Activated CD8-positive, alpha-beta T cell treated with anti-CD3 and anti-CD28 coated beads for 36 hours (primary cell): ENCODE measurements around the gene CREB3L1. TPM values are rescaled to one million over a fixed set of nuclear protein-coding genes. Genes with fewer than 3 reads are reported as not detected.

ENCODE experiments used
- ATAC-seq: fragments of 200-7000 bp; cut with Tn5 transposase; one replicate; pipeline ENCODE4 v1.10.0; 2021; ENCODE audit warnings: mild to moderate bottlenecking, moderate library complexity
- CTCF ChIA-PET: fragments of 350-600 bp; sonication (Branson Sonifier 250); formaldehyde crosslinking; loops from one replicate; lab custom pipeline; 2021; ENCODE audit warnings: antibody characterized with exemption; lab: Charles Lee
- POLR2A ChIA-PET: fragments of 350-600 bp; sonication (Branson Sonifier 250); formaldehyde crosslinking; loops from one replicate; lab custom pipeline; 2021; ENCODE audit warnings: antibody characterized with exemption; lab: Charles Lee
- DNase-seq: peaks from one replicate; pipeline ENCODE4 v3.0.0-alpha.2; 2020
- H3K27ac Mint-ChIP-seq: one replicate; pipeline ENCODE4 v1.8.0; 2021; ENCODE audit warnings: mild to moderate bottlenecking, mixed read lengths
- H3K27me3 Mint-ChIP-seq: one replicate; pipeline ENCODE4 v1.8.0; 2021; ENCODE audit warnings: mixed read lengths
- H3K36me3 Mint-ChIP-seq: one replicate; pipeline ENCODE4 v1.8.0; 2021; ENCODE audit warnings: low read depth, mixed read lengths
- H3K4me1 Mint-ChIP-seq: one replicate; pipeline ENCODE4 v1.8.0; 2021; ENCODE audit warnings: low read depth, mixed read lengths
- H3K4me3 Mint-ChIP-seq: one replicate; pipeline ENCODE4 v1.8.0; 2021; ENCODE audit warnings: mild to moderate bottlenecking, moderate library complexity, mixed read lengths
- H3K9me3 Mint-ChIP-seq: one replicate; pipeline ENCODE4 v1.8.0; 2021; ENCODE audit warnings: mixed read lengths
- intact Hi-C: fragments of 100-400 bp; cut with micrococcal nuclease; formaldehyde crosslinking; loops from one replicate; pipeline ENCODE4 v1.10.0; 2022
- total RNA-seq, 2 experiments: library from RNA; stranded (reverse); gene quantifications; one replicate each; pipeline ENCODE4 v1.2.3, GENCODE V29; 2021
- TF ChIP-seq, protein P1 (sequence below): fragments of 200-600 bp; IDR thresholded peaks from one replicate; pipeline ENCODE4 v1.8.0; 2022; ENCODE audit warnings: antibody characterized with exemption, mild to moderate bottlenecking

CREB3L1 gene
- total RNA-seq, 2 experiments from 2014 or later, result not detected

DNA sequence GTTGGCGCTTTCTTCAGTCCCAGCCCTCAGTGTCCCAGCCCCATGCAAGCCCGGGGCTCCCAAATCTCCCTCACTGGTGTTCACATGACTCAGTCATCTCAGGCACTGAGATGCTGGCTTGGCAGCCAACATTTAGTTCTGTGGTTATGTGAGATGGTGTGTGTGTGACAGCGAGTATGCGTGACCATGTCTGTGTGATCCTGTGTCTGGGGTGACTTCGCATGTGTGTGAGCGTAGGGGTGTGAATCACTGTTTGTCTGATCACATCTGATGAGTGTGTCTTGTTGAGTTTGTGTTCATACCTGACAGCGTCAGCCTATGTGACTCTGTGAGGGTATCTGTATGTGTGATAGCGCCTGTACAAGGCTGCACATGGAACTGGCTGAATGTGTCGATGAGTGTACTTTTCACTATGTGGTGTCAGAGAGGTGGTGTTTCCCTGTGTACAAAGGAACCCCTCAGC lies 16.2 kb downstream of the CREB3L1 start:
- Mint-ChIP-seq H3K27ac (no peak overlapping the region), H3K36me3 (no peaks in the 10 kb centered on the region), H3K27me3 (peaks cover 8% of the 10 kb centered on the region), H3K4me3 (no peak overlapping the region), H3K9me3 (no peaks in the 10 kb centered on the region), H3K4me1 (peaks cover 10% of the 10 kb centered on the region)
- ChIA-PET POLR2A (no interaction called here), CTCF (interaction anchor here (1.9 to 9.4 kb wide), 2 partner anchors 14 to 53 kb away, joined by 5 to 73 read pairs; no protein-coding TSS in a partner anchor)
- intact Hi-C loops, result no loop called here
- TF ChIP-seq, protein P1, sequence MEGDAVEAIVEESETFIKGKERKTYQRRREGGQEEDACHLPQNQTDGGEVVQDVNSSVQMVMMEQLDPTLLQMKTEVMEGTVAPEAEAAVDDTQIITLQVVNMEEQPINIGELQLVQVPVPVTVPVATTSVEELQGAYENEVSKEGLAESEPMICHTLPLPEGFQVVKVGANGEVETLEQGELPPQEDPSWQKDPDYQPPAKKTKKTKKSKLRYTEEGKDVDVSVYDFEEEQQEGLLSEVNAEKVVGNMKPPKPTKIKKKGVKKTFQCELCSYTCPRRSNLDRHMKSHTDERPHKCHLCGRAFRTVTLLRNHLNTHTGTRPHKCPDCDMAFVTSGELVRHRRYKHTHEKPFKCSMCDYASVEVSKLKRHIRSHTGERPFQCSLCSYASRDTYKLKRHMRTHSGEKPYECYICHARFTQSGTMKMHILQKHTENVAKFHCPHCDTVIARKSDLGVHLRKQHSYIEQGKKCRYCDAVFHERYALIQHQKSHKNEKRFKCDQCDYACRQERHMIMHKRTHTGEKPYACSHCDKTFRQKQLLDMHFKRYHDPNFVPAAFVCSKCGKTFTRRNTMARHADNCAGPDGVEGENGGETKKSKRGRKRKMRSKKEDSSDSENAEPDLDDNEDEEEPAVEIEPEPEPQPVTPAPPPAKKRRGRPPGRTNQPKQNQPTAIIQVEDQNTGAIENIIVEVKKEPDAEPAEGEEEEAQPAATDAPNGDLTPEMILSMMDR, result no peak
- no peak for ATAC-seq
- DNase-seq, result peak; percentile 14

DNA sequence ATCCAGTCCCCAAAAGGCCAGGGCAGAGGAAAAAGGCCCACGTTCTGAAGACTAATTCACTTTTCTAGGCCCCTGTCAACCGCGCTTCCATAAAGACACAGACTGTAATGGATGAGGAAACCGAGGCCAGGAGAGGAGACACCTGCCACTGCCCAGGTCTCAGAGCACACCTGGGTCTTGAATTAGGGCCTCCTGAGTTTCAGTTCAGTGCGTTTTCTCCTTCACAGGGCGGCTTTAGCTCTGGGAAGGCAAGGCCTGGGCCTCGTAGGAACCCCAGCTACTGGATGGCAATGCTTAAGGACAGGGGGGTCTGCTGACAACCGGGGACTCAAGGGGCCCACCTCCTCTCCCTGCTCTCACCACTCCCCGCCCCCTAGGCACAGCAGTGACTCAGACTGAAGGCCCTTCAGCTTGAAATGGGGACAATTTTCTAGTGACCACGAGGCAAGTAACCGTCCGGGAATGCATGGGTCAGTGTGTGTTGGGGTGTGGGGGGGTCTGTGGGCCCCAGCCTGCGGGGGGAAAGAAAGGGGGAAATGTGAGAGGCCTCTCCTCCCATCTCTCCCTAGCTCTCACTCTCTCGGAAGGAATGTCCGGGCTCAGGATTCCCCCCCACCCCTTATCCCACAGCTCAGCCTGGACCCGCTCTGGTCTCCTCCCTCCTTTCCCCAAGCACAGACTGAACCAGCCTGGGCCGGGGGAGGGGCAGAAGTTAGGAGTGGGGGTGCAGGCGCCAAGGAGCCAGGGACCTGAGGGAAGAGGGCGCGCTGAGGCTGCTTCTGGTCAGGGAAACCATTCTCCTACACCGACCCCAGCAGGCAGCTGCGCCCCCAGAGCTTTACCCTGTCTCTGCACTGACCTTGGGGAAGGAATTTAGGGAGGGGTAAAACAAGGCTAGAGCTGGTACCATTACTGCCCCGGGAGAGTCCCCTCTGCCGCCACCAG lies 17.2 kb downstream of the CREB3L1 start:
- ATAC-seq (no peak), DNase-seq (no peak)
- H3K4me3 Mint-ChIP-seq, result peak overlapping the region; percentile 57
- peaks cover 12% of the 10 kb centered on the region for H3K4me1 Mint-ChIP-seq
- TF ChIP-seq, protein P1, result no peak
- H3K9me3 Mint-ChIP-seq, result no peaks in the 10 kb centered on the region
- CTCF ChIA-PET, result interaction anchor here (0.6 to 9.4 kb wide), 11 partner anchors 10 to 330 kb away, joined by 3 to 73 read pairs (median 5); partner anchors contain the start of gene CREB3L1
- H3K27me3 Mint-ChIP-seq, result peaks cover 8% of the 10 kb centered on the region
- POLR2A ChIA-PET, result interaction anchor here (1.1 to 1.7 kb wide), 3 partner anchors 20 to 52 kb away, joined by 3 to 5 read pairs (median 3); no protein-coding TSS in a partner anchor
- no peak overlapping the region for H3K27ac Mint-ChIP-seq
- H3K36me3 Mint-ChIP-seq, result no peaks in the 10 kb centered on the region
- intact Hi-C loops, result no loop called here

DNA sequence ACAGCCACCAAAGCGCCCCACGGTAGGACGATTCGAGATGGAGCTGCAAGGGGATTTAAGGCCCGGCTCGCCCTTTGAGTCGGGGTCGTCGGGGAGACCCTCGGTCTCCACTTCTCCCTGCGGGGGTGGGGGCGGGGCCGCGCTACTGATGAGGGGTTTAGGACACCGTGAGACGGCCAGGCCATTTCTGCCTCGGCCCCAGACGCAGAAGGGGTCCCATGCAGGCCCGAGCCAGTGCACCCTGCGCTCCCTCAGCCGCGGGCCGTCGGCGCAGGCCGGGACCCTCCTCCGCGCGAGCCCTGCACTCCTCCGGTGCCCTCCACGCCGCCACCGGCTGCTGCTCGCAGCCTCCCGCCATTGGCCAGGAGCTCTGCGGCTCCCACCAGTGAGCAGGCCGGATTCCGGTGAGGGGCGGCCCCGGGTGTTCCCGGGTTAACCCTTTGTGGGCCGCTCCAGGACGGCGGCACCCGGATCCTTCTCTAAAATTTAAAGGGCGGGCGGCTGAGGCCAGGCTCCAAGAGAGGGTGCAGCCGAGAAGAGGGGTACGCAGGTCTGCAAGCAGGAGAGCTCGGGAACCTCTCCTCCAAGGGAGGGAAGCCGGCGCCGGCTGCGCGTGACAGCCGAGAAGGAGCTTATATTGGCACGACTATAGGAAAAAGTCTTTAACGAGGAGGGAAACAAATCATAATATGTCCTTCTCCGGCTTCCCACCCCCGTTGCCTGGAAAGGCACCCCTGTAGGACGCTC lies 18.0 kb downstream of the CREB3L1 start:
- ChIA-PET POLR2A (interaction anchor here (0.8 to 1.7 kb wide), 5 partner anchors 19 to 55 kb away, joined by 3 to 5 read pairs (median 3); no protein-coding TSS in a partner anchor), CTCF (interaction anchor here (0.6 to 9.4 kb wide), 15 partner anchors 9 to 331 kb away, joined by 3 to 73 read pairs (median 4); partner anchors contain the start of gene CREB3L1)
- peaks cover 12% of the 10 kb centered on the region for H3K4me1 Mint-ChIP-seq
- no peaks in the 10 kb centered on the region for H3K36me3 Mint-ChIP-seq
- TF ChIP-seq, protein P1, result peak; percentile 19
- ATAC-seq (peak; percentile 98), DNase-seq (peak; percentile 73)
- intact Hi-C loops, result no loop called here
- H3K9me3 Mint-ChIP-seq, result no peaks in the 10 kb centered on the region
- peak overlapping the region; percentile 72 for H3K4me3 Mint-ChIP-seq
- peaks cover 8% of the 10 kb centered on the region for H3K27me3 Mint-ChIP-seq
- H3K27ac Mint-ChIP-seq, result no peak overlapping the region

DNA sequence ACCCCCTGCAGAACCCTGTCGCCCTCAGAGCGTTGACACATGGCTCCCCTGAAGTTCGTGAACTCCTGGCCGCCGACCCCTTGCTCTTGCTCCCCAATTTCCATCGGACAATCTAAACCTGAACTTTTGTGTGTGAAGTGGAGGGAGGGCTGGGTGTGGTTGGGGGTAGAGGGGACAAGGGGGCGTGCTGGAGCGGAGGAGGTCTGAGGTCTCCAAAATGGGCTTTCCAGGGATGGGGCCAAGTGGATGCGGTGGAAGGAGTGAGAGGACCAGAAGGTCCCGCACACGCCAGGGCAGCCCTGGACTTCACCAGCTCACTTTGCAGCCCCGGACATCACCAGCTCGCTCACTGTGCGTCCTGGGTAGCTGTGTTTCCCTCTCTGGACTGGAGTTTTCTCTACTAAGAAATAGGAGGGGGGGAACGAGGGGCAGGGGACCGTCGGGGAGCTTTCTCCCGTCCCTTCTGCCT lies 18.6 kb downstream of the CREB3L1 start:
- POLR2A ChIA-PET, result interaction anchor here (0.8 to 1.7 kb wide), 5 partner anchors 18 to 56 kb away, joined by 3 to 5 read pairs (median 3); no protein-coding TSS in a partner anchor
- CTCF ChIA-PET, result interaction anchor here (1.0 to 9.4 kb wide), 13 partner anchors 8 to 332 kb away, joined by 3 to 73 read pairs (median 5); partner anchors contain the start of gene CREB3L1
- Mint-ChIP-seq H3K4me3 (peak overlapping the region; percentile 72), H3K27ac (no peak overlapping the region), H3K36me3 (no peaks in the 10 kb centered on the region), H3K9me3 (no peaks in the 10 kb centered on the region), H3K4me1 (peaks cover 12% of the 10 kb centered on the region), H3K27me3 (peaks cover 8% of the 10 kb centered on the region)
- TF ChIP-seq, protein P1, result no peak
- intact Hi-C loops, result no loop called here
- DNase-seq (no peak), ATAC-seq (no peak)
